ENCODE measurements around the gene SMIM1. TPM values are rescaled to one million over a fixed set of nuclear protein-coding genes. Genes with fewer than 3 reads are reported as not detected.

The SMIM1 gene
- total and polyA plus RNA-seq, 2 experiments from 2014 or later, result not detected

GRCh38 chr1:3740752-3741151, 31.8 kb upstream of the SMIM1 start:
- H3K36me3 ChIP-seq (ENCODE audit: low read depth), result no peaks in the 10 kb centered on the region
- in situ Hi-C loops (cut with MboI), result no loop called here
- no peaks in the 10 kb centered on the region for H3K9me3 ChIP-seq (ENCODE audit: low read depth)
- no peak overlapping the region for H3K4me3 ChIP-seq
- H3K9me2 ChIP-seq (ENCODE audit: insufficient read depth), result no peaks in the 10 kb centered on the region
- H3K9ac ChIP-seq, result no peak overlapping the region
- whole genome bisulfite sequencing, 2 experiments (ENCODE audit: low coverage in 1 of 2, low lambda C conversion rate in 2 of 2, missing lambda C conversion rate in 2 of 2), result 93% methylated on average over 13 of the region's 13 CpGs
- TF ChIP-seq EZH2phosphoT487 (IDR thresholded peaks at IDR 0.05; ENCODE audit: insufficient read depth, low read depth) (no peak), EZH2 (IDR thresholded peaks at IDR 0.05; ENCODE audit: insufficient read depth, poor library complexity, severe bottlenecking) (no peak)
- no peaks in the 10 kb centered on the region for H3K79me2 ChIP-seq (ENCODE audit: insufficient read depth)
- H3K27ac ChIP-seq, result no peak overlapping the region
- H3K4me1 ChIP-seq (ENCODE audit: insufficient read depth), result no peaks in the 10 kb centered on the region
- no peaks in the 10 kb centered on the region for H4K20me1 ChIP-seq (ENCODE audit: insufficient read depth)
- no peaks in the 10 kb centered on the region for H3K27me3 ChIP-seq (replicated peaks; ENCODE audit: insufficient read depth)
- H3K4me2 ChIP-seq (ENCODE audit: unreplicated experiment), result no peak overlapping the region
- DNase-seq, result no peak
- H3F3A ChIP-seq (ENCODE audit: insufficient read depth), result no peaks in the 10 kb centered on the region
- no peak overlapping the region for H2AFZ ChIP-seq

- no peaks in the 10 kb centered on the region for H3K36me3 ChIP-seq (ENCODE audit: low read depth)
- H3K4me2 ChIP-seq (ENCODE audit: unreplicated experiment), result no peak overlapping the region
- no peak overlapping the region for H2AFZ ChIP-seq
- DNase-seq, result no peak
- H3K9me3 ChIP-seq (ENCODE audit: low read depth), result no peaks in the 10 kb centered on the region
- TF ChIP-seq EZH2phosphoT487 (IDR thresholded peaks at IDR 0.05; ENCODE audit: insufficient read depth, low read depth) (no peak), EZH2 (IDR thresholded peaks at IDR 0.05; ENCODE audit: insufficient read depth, poor library complexity, severe bottlenecking) (no peak)
- H3K79me2 ChIP-seq (ENCODE audit: insufficient read depth), result no peaks in the 10 kb centered on the region
- 93 to 98% methylated on average over 19 to 21 of the region's 22 CpGs for WGBS, 2 experiments (ENCODE audit: low coverage in 1 of 2, low lambda C conversion rate in 2 of 2, missing lambda C conversion rate in 2 of 2)
- H3K9me2 ChIP-seq (ENCODE audit: insufficient read depth), result no peaks in the 10 kb centered on the region
- H3K27ac ChIP-seq, result no peak overlapping the region
- H3K9ac ChIP-seq, result no peak overlapping the region
- no peaks in the 10 kb centered on the region for H3K4me1 ChIP-seq (ENCODE audit: insufficient read depth)
- H3F3A ChIP-seq (ENCODE audit: insufficient read depth), result no peaks in the 10 kb centered on the region
- in situ Hi-C loops (cut with MboI), result no loop called here
- no peak overlapping the region for H3K4me3 ChIP-seq
- no peaks in the 10 kb centered on the region for H3K27me3 ChIP-seq (replicated peaks; ENCODE audit: insufficient read depth)
- H4K20me1 ChIP-seq (ENCODE audit: insufficient read depth), result no peaks in the 10 kb centered on the region
Measured at GRCh38 chr1:3741566-3742438, 30.7 kb upstream of the SMIM1 start.

GRCh38 chr1:3742439-3743298, 29.9 kb upstream of the SMIM1 start:
- no peak overlapping the region for H3K27ac ChIP-seq
- no peaks in the 10 kb centered on the region for H4K20me1 ChIP-seq (ENCODE audit: insufficient read depth)
- WGBS, 2 experiments (ENCODE audit: low coverage in 1 of 2, low lambda C conversion rate in 2 of 2, missing lambda C conversion rate in 2 of 2), result 82 to 83% methylated on average over 24 of the region's 24 CpGs
- H3K4me3 ChIP-seq, result no peak overlapping the region
- in situ Hi-C loops (cut with MboI), result no loop called here
- peak; percentile 30 for DNase-seq
- no peak overlapping the region for H2AFZ ChIP-seq
- no peak for TF ChIP-seq EZH2 (IDR thresholded peaks at IDR 0.05; ENCODE audit: insufficient read depth, poor library complexity, severe bottlenecking)
- TF ChIP-seq EZH2phosphoT487 (IDR thresholded peaks at IDR 0.05; ENCODE audit: insufficient read depth, low read depth), result no peak
- peaks cover 2% of the 10 kb centered on the region; the same call in 1 of the 2 replicates for H3F3A ChIP-seq (ENCODE audit: insufficient read depth)
- no peaks in the 10 kb centered on the region for H3K79me2 ChIP-seq (ENCODE audit: insufficient read depth)
- no peaks in the 10 kb centered on the region for H3K9me3 ChIP-seq (ENCODE audit: low read depth)
- no peak overlapping the region for H3K9ac ChIP-seq
- no peaks in the 10 kb centered on the region for H3K36me3 ChIP-seq (ENCODE audit: low read depth)
- H3K4me2 ChIP-seq (ENCODE audit: unreplicated experiment), result no peak overlapping the region
- peaks cover 3% of the 10 kb centered on the region; the same call in 1 of the 2 replicates for H3K4me1 ChIP-seq (ENCODE audit: insufficient read depth)
- no peaks in the 10 kb centered on the region for H3K27me3 ChIP-seq (replicated peaks; ENCODE audit: insufficient read depth)
- H3K9me2 ChIP-seq (ENCODE audit: insufficient read depth), result no peaks in the 10 kb centered on the region

GRCh38 chr1:3743421-3743820, 29.1 kb upstream of the SMIM1 start:
- H3K27me3 ChIP-seq (replicated peaks; ENCODE audit: insufficient read depth), result no peaks in the 10 kb centered on the region
- H3F3A ChIP-seq (ENCODE audit: insufficient read depth), result peaks cover 4% of the 10 kb centered on the region; the same call in 1 of the 2 replicates
- H3K27ac ChIP-seq, result no peak overlapping the region
- H4K20me1 ChIP-seq (ENCODE audit: insufficient read depth), result no peaks in the 10 kb centered on the region
- DNase-seq, result no peak
- no peak overlapping the region for H3K9ac ChIP-seq
- H3K79me2 ChIP-seq (ENCODE audit: insufficient read depth), result no peaks in the 10 kb centered on the region
- H3K9me2 ChIP-seq (ENCODE audit: insufficient read depth), result no peaks in the 10 kb centered on the region
- 72 to 78% methylated on average over 4 of the region's 4 CpGs for WGBS, 2 experiments (ENCODE audit: low coverage in 1 of 2, low lambda C conversion rate in 2 of 2, missing lambda C conversion rate in 2 of 2)
- no peaks in the 10 kb centered on the region for H3K9me3 ChIP-seq (ENCODE audit: low read depth)
- TF ChIP-seq EZH2phosphoT487 (IDR thresholded peaks at IDR 0.05; ENCODE audit: insufficient read depth, low read depth) (no peak), EZH2 (IDR thresholded peaks at IDR 0.05; ENCODE audit: insufficient read depth, poor library complexity, severe bottlenecking) (no peak)
- H3K4me1 ChIP-seq (ENCODE audit: insufficient read depth), result peaks cover 4% of the 10 kb centered on the region; the same call in 1 of the 2 replicates
- H3K36me3 ChIP-seq (ENCODE audit: low read depth), result no peaks in the 10 kb centered on the region
- H3K4me3 ChIP-seq, result no peak overlapping the region
- in situ Hi-C loops (cut with MboI), result no loop called here
- no peak overlapping the region for H2AFZ ChIP-seq
- H3K4me2 ChIP-seq (ENCODE audit: unreplicated experiment), result no peak overlapping the region
